ENCODE results near the gene ZIC5.

DNA sequence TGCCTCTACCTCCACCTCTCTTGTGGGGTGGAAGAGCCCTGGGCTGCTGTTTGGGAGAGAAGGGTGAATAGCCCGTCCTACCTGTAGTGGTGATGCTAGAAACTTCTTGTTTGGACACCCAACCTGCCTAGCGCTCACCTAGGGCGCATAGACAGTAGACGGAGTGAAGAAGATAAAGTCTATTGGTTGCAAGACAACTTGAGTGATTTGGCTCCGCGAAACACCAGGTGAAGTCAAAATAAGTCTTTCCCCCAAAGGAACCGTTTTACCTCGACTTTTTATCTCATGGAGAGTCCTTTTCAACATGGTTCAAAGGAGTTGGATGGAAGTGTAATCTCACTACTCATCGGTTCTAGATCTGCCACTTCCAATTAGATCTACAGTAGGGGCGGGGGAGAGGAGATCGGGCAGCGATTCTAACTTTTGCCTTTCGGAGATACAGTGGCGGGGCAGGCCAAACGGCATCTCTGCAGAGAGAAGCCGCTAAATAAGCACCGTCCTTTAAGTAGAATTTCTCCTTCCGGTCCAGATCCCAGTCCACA lies 694 bp upstream of the ZIC5 start:
- no peak for TF ChIP-seq EZH2 (IDR thresholded peaks at IDR 0.05)
- no peak for TF ChIP-seq POLR2AphosphoS5 (IDR thresholded peaks at IDR 0.05; ENCODE audit: borderline replicate concordance, low read depth, low read length)

Data from SK-N-MC (cell line).